ENCODE measurements around the gene E2F8. TPM values are rescaled to one million over a fixed set of nuclear protein-coding genes. Genes with fewer than 3 reads are reported as not detected.
"Not testable (repeated sequence)": the region's sequence is repeated elsewhere in the genome, so short reads cannot be mapped to it uniquely, and the experiment has no call there.

The E2F8 gene, protein sequence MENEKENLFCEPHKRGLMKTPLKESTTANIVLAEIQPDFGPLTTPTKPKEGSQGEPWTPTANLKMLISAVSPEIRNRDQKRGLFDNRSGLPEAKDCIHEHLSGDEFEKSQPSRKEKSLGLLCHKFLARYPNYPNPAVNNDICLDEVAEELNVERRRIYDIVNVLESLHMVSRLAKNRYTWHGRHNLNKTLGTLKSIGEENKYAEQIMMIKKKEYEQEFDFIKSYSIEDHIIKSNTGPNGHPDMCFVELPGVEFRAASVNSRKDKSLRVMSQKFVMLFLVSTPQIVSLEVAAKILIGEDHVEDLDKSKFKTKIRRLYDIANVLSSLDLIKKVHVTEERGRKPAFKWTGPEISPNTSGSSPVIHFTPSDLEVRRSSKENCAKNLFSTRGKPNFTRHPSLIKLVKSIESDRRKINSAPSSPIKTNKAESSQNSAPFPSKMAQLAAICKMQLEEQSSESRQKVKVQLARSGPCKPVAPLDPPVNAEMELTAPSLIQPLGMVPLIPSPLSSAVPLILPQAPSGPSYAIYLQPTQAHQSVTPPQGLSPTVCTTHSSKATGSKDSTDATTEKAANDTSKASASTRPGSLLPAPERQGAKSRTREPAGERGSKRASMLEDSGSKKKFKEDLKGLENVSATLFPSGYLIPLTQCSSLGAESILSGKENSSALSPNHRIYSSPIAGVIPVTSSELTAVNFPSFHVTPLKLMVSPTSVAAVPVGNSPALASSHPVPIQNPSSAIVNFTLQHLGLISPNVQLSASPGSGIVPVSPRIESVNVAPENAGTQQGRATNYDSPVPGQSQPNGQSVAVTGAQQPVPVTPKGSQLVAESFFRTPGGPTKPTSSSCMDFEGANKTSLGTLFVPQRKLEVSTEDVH
- total RNA-seq = 10 to 100 TPM; 12.0 to 22.3 TPM

DNA sequence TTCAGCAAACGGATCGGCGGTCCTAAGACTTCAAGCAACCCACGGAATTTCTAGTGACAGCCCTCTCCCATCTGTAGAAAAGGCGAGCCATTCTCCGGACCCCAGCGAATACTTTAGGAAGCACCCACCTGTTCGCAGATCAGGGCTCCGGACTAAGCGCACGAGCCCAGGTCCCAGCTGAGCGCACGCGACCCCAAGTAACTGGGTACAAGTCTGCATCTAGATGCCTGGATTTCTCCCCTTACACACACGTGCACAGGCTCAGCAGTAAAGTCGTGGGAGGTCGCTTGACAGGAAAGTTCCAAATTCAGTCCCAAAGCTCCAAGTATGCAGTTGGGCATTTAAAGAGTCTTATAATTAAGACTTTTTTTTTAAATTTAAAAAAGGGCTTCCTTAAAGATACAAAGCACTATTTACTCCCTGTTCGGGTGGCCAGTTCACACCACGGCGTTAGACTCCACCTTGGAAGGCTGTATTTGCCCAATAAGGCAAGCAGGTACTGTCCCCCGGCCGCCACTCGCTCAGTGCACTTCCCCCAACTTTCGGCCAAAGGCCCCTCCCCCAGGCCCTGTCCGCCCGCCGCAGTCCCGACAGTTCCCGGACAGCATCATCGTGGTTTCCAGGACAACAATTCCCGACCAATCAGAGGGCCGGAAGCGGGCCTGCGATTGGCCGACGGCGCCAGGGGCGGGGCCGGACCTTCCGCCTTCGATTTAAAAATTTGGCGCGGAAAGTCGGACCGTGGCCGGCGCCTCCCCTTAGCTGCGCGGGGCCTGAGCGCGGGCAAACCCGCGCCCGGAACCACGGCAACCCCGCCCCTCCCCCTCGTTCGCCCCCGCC, at the start of gene E2F8:
Gene E2F8, minus strand, starts transcription at position 526 of the 840 bp plus-strand sequence. CDS start 824 bp downstream, outside the sequence.
- no peaks in the 10 kb centered on the region for H3K9me3 Mint-ChIP-seq
- ATAC-seq (peak; percentile 93 to 95), DNase-seq (ENCODE audit: low spot score) (peak; percentile 96)
- peak within 1 kb of the TSS in 1 of 2 donors; percentile 46 for H3K27ac Mint-ChIP-seq
- peaks cover 11 to 18% of the 10 kb centered on the region in 2 donors for H3K27me3 Mint-ChIP-seq
- H3K4me3 Mint-ChIP-seq = peak within 1 kb of the TSS; percentile 96
- peaks cover 5% of the 10 kb centered on the region for H3K36me3 Mint-ChIP-seq
- H3K4me1 Mint-ChIP-seq (ENCODE audit: low read depth in 2 of 2) = peaks cover 7 to 15% of the 10 kb centered on the region in 2 donors

- DNase-seq (ENCODE audit: low spot score) (no peak), ATAC-seq (no peak)
- peaks cover 0 to 6% of the 10 kb centered on the region in 2 donors for H3K4me1 Mint-ChIP-seq (ENCODE audit: low read depth in 2 of 2)
- peaks cover 0 to 4% of the 10 kb centered on the region in 2 donors for H3K27me3 Mint-ChIP-seq
- no peak overlapping the region for H3K4me3 Mint-ChIP-seq
- H3K36me3 Mint-ChIP-seq = no peaks in the 10 kb centered on the region
- no peaks in the 10 kb centered on the region for H3K9me3 Mint-ChIP-seq
- H3K27ac Mint-ChIP-seq = no peak overlapping the region
These were observed 49.6 kb upstream of the E2F8 start for GRCh38 chr11:19290356-19290755.

- Mint-ChIP-seq H3K27me3 (no peaks in the 10 kb centered on the region), H3K9me3 (no peaks in the 10 kb centered on the region), H3K27ac (no peak overlapping the region), H3K36me3 (no peaks in the 10 kb centered on the region), H3K4me1 (ENCODE audit: low read depth in 2 of 2) (peaks cover 19 to 26% of the 10 kb centered on the region in 2 donors), H3K4me3 (no peak overlapping the region)
- no peak for DNase-seq (ENCODE audit: low spot score)
- no peak for ATAC-seq
These were observed 47.5 kb upstream of the E2F8 start for GRCh38 chr11:19288256-19288655.

DNA sequence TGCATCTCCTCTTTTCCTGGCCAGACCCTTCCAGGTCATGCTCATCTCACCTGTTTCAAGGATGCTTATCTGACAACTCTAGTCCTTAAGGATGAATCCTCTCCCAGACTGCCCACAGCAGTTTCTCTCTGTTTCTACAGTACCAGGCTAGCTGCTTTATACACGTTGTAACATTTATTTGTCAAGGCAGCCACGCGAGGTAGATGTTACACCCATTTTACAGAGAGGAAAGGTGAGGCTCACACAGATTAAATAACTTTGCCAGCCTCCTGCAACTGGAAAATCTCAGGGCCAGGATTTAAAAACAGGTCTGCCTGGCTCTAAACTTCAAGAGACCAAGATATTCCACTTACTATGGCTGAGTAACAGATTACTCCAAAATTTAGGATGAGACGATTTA, 45.7 kb upstream of the E2F8 start:
- Mint-ChIP-seq H3K4me3 (no peak overlapping the region), H3K4me1 (ENCODE audit: low read depth in 2 of 2) (peaks cover 23 to 29% of the 10 kb centered on the region in 2 donors), H3K27me3 (no peaks in the 10 kb centered on the region), H3K36me3 (no peaks in the 10 kb centered on the region), H3K9me3 (no peaks in the 10 kb centered on the region), H3K27ac (no peak overlapping the region)
- ATAC-seq (no peak), DNase-seq (ENCODE audit: low spot score) (no peak)

DNA sequence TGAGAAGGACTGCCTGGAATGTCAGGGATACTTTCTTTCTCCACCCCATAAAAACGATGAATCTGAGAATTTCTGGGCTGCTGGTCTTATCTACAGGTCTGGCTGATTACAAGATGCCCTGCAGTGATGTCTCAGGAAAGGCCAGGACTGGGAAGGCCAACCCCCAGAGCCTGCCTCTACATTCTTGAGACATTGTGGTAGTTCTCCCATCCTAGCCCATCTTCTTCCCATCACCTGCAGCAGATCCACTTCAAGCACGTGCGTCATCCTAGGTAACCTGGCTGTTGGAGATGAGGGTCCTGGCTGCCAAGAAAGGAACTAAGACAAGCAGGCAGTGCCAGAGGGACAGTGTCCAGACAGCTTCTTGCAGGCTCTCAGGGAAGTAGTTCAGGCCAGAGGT, 44.1 kb upstream of the E2F8 start:
- ATAC-seq (no peak), DNase-seq (ENCODE audit: low spot score) (no peak)
- Mint-ChIP-seq H3K36me3 (no peaks in the 10 kb centered on the region), H3K4me1 (ENCODE audit: low read depth in 2 of 2) (peaks cover 36 to 39% of the 10 kb centered on the region in 2 donors), H3K27ac (peak overlapping the region; percentile 61 to 77), H3K4me3 (no peak overlapping the region), H3K27me3 (no peaks in the 10 kb centered on the region), H3K9me3 (no peaks in the 10 kb centered on the region)

- Mint-ChIP-seq H3K9me3 (no peaks in the 10 kb centered on the region), H3K4me1 (ENCODE audit: low read depth in 2 of 2) (peaks cover 44 to 45% of the 10 kb centered on the region in 2 donors), H3K36me3 (no peaks in the 10 kb centered on the region), H3K27ac (peak overlapping the region; percentile 61 to 77), H3K27me3 (no peaks in the 10 kb centered on the region), H3K4me3 (peak overlapping the region; percentile 54)
- ATAC-seq (peak in 1 of 2 donors; percentile 61), DNase-seq (ENCODE audit: low spot score) (no peak)
These were observed 43.2 kb upstream of the E2F8 start for GRCh38 chr11:19283991-19284390.

GRCh38 chr11:19281555-19281954, 40.8 kb upstream of the E2F8 start:
- H3K27ac Mint-ChIP-seq = no peak overlapping the region
- no peaks in the 10 kb centered on the region for H3K36me3 Mint-ChIP-seq
- DNase-seq (ENCODE audit: low spot score) (no peak), ATAC-seq (no peak)
- no peaks in the 10 kb centered on the region for H3K27me3 Mint-ChIP-seq
- H3K4me1 Mint-ChIP-seq (ENCODE audit: low read depth in 2 of 2) = peaks cover 53 to 54% of the 10 kb centered on the region in 2 donors
- no peaks in the 10 kb centered on the region for H3K9me3 Mint-ChIP-seq
- H3K4me3 Mint-ChIP-seq = peak overlapping the region; percentile 61

- Mint-ChIP-seq H3K27me3 (no peaks in the 10 kb centered on the region), H3K27ac (peak overlapping the region in 1 of 2 donors; percentile 44), H3K9me3 (no peaks in the 10 kb centered on the region), H3K4me1 (ENCODE audit: low read depth in 2 of 2) (peaks cover 50 to 55% of the 10 kb centered on the region in 2 donors), H3K4me3 (peak overlapping the region; percentile 61), H3K36me3 (no peaks in the 10 kb centered on the region)
- no peak for DNase-seq (ENCODE audit: low spot score)
- peak in 1 of 2 donors; percentile 57 for ATAC-seq
These were observed 40.3 kb upstream of the E2F8 start for GRCh38 chr11:19281041-19281440.

- Mint-ChIP-seq H3K4me3 (no peak overlapping the region), H3K4me1 (ENCODE audit: low read depth in 2 of 2) (peaks cover 43 to 48% of the 10 kb centered on the region in 2 donors), H3K36me3 (no peaks in the 10 kb centered on the region), H3K9me3 (no peaks in the 10 kb centered on the region), H3K27me3 (peaks cover 0 to 3% of the 10 kb centered on the region in 2 donors), H3K27ac (peak overlapping the region in 1 of 2 donors; percentile 13)
- DNase-seq (ENCODE audit: low spot score) (no peak), ATAC-seq (no peak)
These were observed 38.7 kb upstream of the E2F8 start for GRCh38 chr11:19279451-19279850.

DNA sequence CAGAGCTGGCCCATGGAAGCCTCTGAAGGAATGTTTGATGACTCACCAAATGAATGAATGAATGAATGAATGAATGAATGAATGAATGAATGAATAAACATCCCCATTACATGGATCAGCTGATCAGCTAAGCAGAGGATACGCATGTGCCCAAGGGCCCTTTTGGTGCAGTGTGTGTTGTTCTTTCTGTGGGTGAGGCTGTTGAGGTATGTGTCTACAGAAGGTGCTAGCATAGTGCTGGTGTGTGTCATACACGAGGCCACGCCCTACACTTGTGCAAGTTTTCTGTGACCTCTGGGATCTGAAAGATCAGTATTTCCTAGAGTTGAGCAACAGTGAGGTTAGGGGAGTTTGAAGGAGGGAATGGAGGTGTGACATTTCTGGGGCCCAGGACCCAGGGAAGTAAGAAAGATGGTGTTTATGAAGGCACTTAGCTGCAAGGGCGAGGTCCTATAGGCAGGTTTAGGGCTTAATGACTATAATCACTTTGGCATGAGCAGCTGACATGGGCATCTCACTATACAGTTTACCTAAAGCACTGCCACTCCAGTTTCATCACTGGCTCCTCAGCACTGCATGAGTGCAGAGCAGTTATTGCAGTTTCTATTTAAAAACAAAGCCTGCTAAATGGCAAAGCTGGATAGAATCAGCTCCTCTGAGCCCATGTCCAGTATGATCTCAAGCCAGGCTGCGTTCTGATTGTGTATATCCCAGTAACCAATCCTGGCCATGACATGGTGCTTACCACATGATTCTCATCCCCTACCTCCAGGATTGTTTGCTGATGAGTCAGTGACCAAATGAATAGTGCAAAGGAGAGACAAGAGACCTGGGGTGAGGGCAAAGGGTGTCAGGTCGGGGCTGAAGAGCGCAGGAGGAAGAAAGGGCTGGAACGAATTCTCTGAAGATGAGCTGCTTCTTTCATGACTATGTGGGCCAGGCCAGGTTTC, 36.4 kb upstream of the E2F8 start:
- H3K27ac Mint-ChIP-seq = no peak overlapping the region
- H3K36me3 Mint-ChIP-seq = no peaks in the 10 kb centered on the region
- no peak overlapping the region for H3K4me3 Mint-ChIP-seq
- peaks cover 2 to 3% of the 10 kb centered on the region in 2 donors for H3K27me3 Mint-ChIP-seq
- peak; percentile 70 to 73 for ATAC-seq
- H3K9me3 Mint-ChIP-seq = no peaks in the 10 kb centered on the region
- DNase-seq (ENCODE audit: low spot score) = no peak
- peaks cover 28 to 32% of the 10 kb centered on the region in 2 donors for H3K4me1 Mint-ChIP-seq (ENCODE audit: low read depth in 2 of 2)

GRCh38 chr11:19275496-19275895, 34.8 kb upstream of the E2F8 start:
- Mint-ChIP-seq H3K36me3 (no peaks in the 10 kb centered on the region), H3K27me3 (peaks cover 13 to 19% of the 10 kb centered on the region in 2 donors), H3K4me1 (ENCODE audit: low read depth in 2 of 2) (peaks cover 22 to 23% of the 10 kb centered on the region in 2 donors), H3K27ac (no peak overlapping the region), H3K4me3 (no peak overlapping the region), H3K9me3 (no peaks in the 10 kb centered on the region)
- DNase-seq (ENCODE audit: low spot score) (no peak), ATAC-seq (no peak)

- not testable (repeated sequence) for ATAC-seq; H3K9me3 Mint-ChIP-seq; H3K36me3 Mint-ChIP-seq; H3K27ac Mint-ChIP-seq; H3K4me3 Mint-ChIP-seq; DNase-seq (ENCODE audit: low spot score)
- Mint-ChIP-seq H3K4me1 (ENCODE audit: low read depth in 2 of 2) (peaks cover 9 to 12% of the 10 kb centered on the region in 2 donors), H3K27me3 (peaks cover 13 to 30% of the 10 kb centered on the region in 2 donors)
These were observed 32.5 kb upstream of the E2F8 start for GRCh38 chr11:19273219-19273618.
